PC-9 (cell line): ENCODE data around the gene LEO1. TPM values are rescaled to one million over a fixed set of nuclear protein-coding genes. Genes with fewer than 3 reads are reported as not detected.

Experiments used
- BruUV-seq: library from RNA; stranded (reverse); fragments of 400-500 nt; replicated peaks from 2 replicates; lab custom pipeline; 2021; lab: Mats Ljungman, UMichigan
- CTCF ChIA-PET: fragments of 300-600 bp; sonication (Branson Sonifier 250); formaldehyde crosslinking; loops from one replicate; lab custom pipeline; 2022; ENCODE audit warnings: antibody characterized with exemption; lab: Charles Lee
- POLR2A ChIA-PET: fragments of 300-600 bp; sonication (Branson Sonifier 250); formaldehyde crosslinking; loops from one replicate; lab custom pipeline; 2022; ENCODE audit warnings: antibody characterized with exemption; ENCODE audit not compliant: unreplicated experiment; lab: Charles Lee
- DNase-seq, 2 experiments: peaks; one replicate each; pipeline versions ENCODE4 v3.0.0 to v3.0.0-alpha.2; 2015 to 2022; ENCODE audit warnings: mixed read lengths in 1 of 2
- H2AFZ ChIP-seq: fragments of 200-600 bp; sonication (generic); 2 replicates; pipeline ENCODE4 v1.8.1; 2017; ENCODE audit warnings: antibody characterized with exemption
- H3F3A ChIP-seq: fragments of 200-600 bp; sonication (generic); 2 replicates; pipeline ENCODE4 v1.8.1; 2017; ENCODE audit warnings: antibody characterized with exemption, mild to moderate bottlenecking, low read depth; ENCODE audit not compliant: insufficient read depth
- H3K27ac ChIP-seq: fragments of 200-600 bp; sonication (generic); 2 replicates; pipeline ENCODE4 v1.6.1; 2016; ENCODE audit warnings: mixed run types
- H3K27me3 ChIP-seq: fragments of 200-600 bp; sonication (generic); 2 replicates; pipeline ENCODE4 v1.6.1; 2016; ENCODE audit warnings: low read depth, mixed run types; ENCODE audit not compliant: insufficient read depth
- H3K36me3 ChIP-seq: fragments of 200-600 bp; sonication (generic); 2 replicates; pipeline ENCODE4 v1.6.1; 2016; ENCODE audit warnings: low read depth, mixed run types
- H3K4me1 ChIP-seq: fragments of 200-600 bp; sonication (generic); replicated peaks from 2 replicates; pipeline ENCODE4 v1.6.1; 2016; ENCODE audit warnings: mixed run types; ENCODE audit not compliant: insufficient read depth
- H3K4me2 ChIP-seq: fragments of 200-600 bp; sonication (generic); 2 replicates; pipeline ENCODE4 v1.6.1; 2017; ENCODE audit warnings: mixed run types
- H3K4me3 ChIP-seq: fragments of 200-600 bp; sonication (generic); 2 replicates; pipeline ENCODE4 v1.6.1; 2016; ENCODE audit warnings: mixed run types
- H3K79me2 ChIP-seq: fragments of 200-600 bp; sonication (generic); 2 replicates; pipeline ENCODE4 v1.6.1; 2017; ENCODE audit warnings: low read depth, mixed run types
- H3K9me2 ChIP-seq: fragments of 200-600 bp; sonication (generic); 2 replicates; pipeline ENCODE4 v1.8.1; 2017; ENCODE audit warnings: mild to moderate bottlenecking; ENCODE audit not compliant: insufficient read depth
- H3K9me3 ChIP-seq: fragments of 200-600 bp; sonication (generic); 2 replicates; pipeline ENCODE4 v1.8.1; 2016; ENCODE audit warnings: low read depth; ENCODE audit not compliant: insufficient read depth
- H4K20me1 ChIP-seq: fragments of 200-600 bp; sonication (generic); 2 replicates; pipeline ENCODE4 v1.8.1; 2017; ENCODE audit not compliant: insufficient read depth
- EZH2 ChIP-seq: fragments of 200-600 bp; sonication (generic); IDR thresholded peaks from 2 replicates; pipeline ENCODE4 v1.8.0; 2017; ENCODE audit warnings: antibody characterized with exemption, low read depth
- intact Hi-C: fragments of 100-400 bp; cut with micrococcal nuclease; formaldehyde crosslinking; loops from one replicate; pipeline ENCODE4 v1.10.0; 2022; ENCODE audit not compliant: unreplicated experiment
- total RNA-seq: library from RNA; stranded (reverse); gene quantifications from 2 replicates; pipeline ENCODE4 v1.2.3, GENCODE V29; 2021
- TF ChIP-seq, protein P1 (sequence below): fragments of 200-600 bp; sonication (generic); conservative IDR thresholded peaks from 2 replicates; pipeline ENCODE4 v1.6.1; 2017; ENCODE audit warnings: mixed run types, antibody characterized with exemption, mild to moderate bottlenecking, moderate library complexity

Gene LEO1
- total RNA-seq, 1 experiment from 2014 or later = 21.7 TPM

DNA sequence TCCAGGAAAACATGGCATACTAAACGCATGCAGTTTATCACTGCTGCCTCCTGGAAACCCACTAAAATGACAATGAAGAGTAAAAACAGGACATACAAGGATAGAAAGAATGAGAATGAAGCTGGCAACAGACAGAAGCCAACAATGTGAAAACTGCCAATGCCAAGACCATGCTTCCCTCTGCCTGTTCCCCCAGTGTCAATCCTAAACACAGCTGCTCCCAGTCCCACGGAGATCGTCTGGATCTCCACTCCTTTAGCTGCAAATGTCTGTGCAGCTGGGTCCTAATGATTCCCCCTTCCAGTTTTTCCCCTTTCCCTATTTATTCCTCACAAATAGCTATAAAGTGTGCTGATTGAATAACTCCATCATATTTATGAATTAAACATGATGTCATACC is 16.1 kb downstream of the LEO1 start:
- Histone ChIP-seq H3K4me1 (no peaks in the 10 kb centered on the region), H3K27me3 (no peaks in the 10 kb centered on the region), H3K9me2 (no peaks in the 10 kb centered on the region), H3K79me2 (no peaks in the 10 kb centered on the region), H3F3A (no peaks in the 10 kb centered on the region), H3K9me3 (no peaks in the 10 kb centered on the region), H3K4me2 (no peak overlapping the region), H3K4me3 (no peak overlapping the region), H3K27ac (no peak overlapping the region), H3K36me3 (no peaks in the 10 kb centered on the region), H2AFZ (no peak overlapping the region), H4K20me1 (no peaks in the 10 kb centered on the region)
- POLR2A ChIA-PET = no interaction called here
- CTCF ChIA-PET = interaction anchor here (0.7 kb wide), 1 partner anchor 74 kb away, joined by 10 read pairs; no protein-coding TSS in a partner anchor
- intact Hi-C loops = no loop called here
- DNase-seq = no peak
- TF ChIP-seq EZH2 = no peak
- TF ChIP-seq, protein P1, sequence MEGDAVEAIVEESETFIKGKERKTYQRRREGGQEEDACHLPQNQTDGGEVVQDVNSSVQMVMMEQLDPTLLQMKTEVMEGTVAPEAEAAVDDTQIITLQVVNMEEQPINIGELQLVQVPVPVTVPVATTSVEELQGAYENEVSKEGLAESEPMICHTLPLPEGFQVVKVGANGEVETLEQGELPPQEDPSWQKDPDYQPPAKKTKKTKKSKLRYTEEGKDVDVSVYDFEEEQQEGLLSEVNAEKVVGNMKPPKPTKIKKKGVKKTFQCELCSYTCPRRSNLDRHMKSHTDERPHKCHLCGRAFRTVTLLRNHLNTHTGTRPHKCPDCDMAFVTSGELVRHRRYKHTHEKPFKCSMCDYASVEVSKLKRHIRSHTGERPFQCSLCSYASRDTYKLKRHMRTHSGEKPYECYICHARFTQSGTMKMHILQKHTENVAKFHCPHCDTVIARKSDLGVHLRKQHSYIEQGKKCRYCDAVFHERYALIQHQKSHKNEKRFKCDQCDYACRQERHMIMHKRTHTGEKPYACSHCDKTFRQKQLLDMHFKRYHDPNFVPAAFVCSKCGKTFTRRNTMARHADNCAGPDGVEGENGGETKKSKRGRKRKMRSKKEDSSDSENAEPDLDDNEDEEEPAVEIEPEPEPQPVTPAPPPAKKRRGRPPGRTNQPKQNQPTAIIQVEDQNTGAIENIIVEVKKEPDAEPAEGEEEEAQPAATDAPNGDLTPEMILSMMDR = no peak
- no TSS peak for BruUV-seq

DNA sequence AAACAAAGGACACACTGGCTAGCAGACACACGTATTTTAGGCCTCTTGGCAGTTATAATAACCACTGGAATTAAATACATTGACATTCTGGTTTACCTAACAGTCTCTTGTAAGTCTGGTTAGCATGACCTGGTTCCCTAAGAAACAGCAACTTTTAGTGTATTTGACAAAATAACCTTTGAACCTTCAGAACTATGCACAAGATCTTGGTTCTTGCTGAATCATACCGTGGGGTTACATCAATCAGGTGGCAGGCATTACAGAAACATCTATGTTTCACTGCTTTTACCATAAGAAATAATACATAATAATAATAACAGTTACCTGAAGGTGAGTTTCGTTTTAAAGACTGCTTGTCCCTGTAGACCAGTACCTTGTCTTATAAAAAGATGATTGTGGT is 18.8 kb downstream of the LEO1 start:
- Histone ChIP-seq H3K4me3 (no peak overlapping the region), H2AFZ (no peak overlapping the region), H3K9me2 (no peaks in the 10 kb centered on the region), H3K4me1 (no peaks in the 10 kb centered on the region), H3K27ac (no peak overlapping the region), H4K20me1 (no peaks in the 10 kb centered on the region), H3F3A (no peaks in the 10 kb centered on the region), H3K27me3 (no peaks in the 10 kb centered on the region), H3K9me3 (no peaks in the 10 kb centered on the region), H3K4me2 (no peak overlapping the region), H3K36me3 (0 out of 2 replicates have a peak, but pooled peaks cover 4% of the 10 kb centered on the region), H3K79me2 (no peaks in the 10 kb centered on the region)
- intact Hi-C loops = no loop called here
- no TSS peak for BruUV-seq
- ChIA-PET POLR2A (no interaction called here), CTCF (no interaction called here)
- no peak for DNase-seq
- TF ChIP-seq, protein P1 = no peak
- no peak for TF ChIP-seq EZH2

DNA sequence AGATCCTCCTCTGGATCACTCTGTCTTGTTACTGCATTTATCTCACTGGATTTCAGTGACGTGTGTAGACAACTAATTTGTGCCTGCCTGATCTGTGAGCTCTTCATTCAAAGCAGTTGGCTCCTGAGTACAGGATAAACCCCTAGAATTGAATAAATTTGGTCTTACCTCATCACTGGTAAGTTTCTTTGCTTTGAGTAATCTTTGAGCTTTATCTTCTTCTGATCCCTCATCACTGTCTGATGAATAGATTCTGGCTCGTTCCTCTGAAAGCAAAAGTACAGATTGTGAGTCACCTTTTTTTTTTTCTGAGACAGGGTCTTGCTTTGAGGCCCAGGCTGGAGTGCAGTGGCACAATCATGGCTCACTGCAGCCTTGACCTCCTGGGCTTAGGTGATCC is 24.5 kb downstream of the LEO1 start:
- H3K9me2 ChIP-seq = no peaks in the 10 kb centered on the region
- intact Hi-C loops = no loop called here
- peaks cover 10% of the 10 kb centered on the region; the same call in 1 of the 2 replicates for H3K36me3 ChIP-seq
- POLR2A ChIA-PET = no interaction called here
- H3K4me2 ChIP-seq = no peak overlapping the region
- no peaks in the 10 kb centered on the region for H3K79me2 ChIP-seq
- no peaks in the 10 kb centered on the region for H3K9me3 ChIP-seq
- H3K27me3 ChIP-seq = no peaks in the 10 kb centered on the region
- CTCF ChIA-PET = no interaction called here
- no peak for DNase-seq
- BruUV-seq = no TSS peak
- no peak overlapping the region for H3K27ac ChIP-seq
- H4K20me1 ChIP-seq = no peaks in the 10 kb centered on the region
- no peaks in the 10 kb centered on the region for H3K4me1 ChIP-seq
- no peak overlapping the region for H2AFZ ChIP-seq
- TF ChIP-seq, protein P1 = no peak
- TF ChIP-seq EZH2 = no peak
- H3F3A ChIP-seq = 0 out of 2 replicates have a peak, but pooled peaks cover 5% of the 10 kb centered on the region
- no peak overlapping the region for H3K4me3 ChIP-seq
